ENCODE results near the gene DPPA4.
"Not testable (repeated sequence)": the region's sequence is repeated elsewhere in the genome, so short reads cannot be mapped to it uniquely, and the experiment has no call there.

Gene DPPA4, protein sequence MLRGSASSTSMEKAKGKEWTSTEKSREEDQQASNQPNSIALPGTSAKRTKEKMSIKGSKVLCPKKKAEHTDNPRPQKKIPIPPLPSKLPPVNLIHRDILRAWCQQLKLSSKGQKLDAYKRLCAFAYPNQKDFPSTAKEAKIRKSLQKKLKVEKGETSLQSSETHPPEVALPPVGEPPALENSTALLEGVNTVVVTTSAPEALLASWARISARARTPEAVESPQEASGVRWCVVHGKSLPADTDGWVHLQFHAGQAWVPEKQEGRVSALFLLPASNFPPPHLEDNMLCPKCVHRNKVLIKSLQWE

DNA sequence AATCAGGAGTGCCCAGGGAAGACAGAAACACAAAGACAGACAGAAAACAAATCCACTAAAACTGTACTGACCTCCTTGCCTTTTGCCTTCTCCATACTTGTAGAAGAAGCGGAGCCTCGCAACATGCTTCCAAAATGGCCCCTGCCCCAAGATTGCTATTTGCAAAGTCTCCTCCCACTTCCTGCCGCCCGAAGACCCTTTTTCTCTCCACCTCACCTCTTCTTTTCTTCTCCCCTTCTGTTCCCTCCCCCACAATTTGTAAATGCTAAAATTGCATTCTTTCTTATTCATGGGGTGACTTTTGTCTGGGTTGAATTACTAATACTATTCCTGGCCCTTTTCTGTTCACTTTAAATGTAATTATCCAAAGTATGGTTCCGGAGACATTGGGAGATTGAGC is at the start of gene DPPA4:
Gene DPPA4, minus strand, starts transcription at position 154 of the 400 bp plus-strand sequence. Its CDS starts 29 bp downstream, at position 125.
- DNase-seq: no peak

DNA sequence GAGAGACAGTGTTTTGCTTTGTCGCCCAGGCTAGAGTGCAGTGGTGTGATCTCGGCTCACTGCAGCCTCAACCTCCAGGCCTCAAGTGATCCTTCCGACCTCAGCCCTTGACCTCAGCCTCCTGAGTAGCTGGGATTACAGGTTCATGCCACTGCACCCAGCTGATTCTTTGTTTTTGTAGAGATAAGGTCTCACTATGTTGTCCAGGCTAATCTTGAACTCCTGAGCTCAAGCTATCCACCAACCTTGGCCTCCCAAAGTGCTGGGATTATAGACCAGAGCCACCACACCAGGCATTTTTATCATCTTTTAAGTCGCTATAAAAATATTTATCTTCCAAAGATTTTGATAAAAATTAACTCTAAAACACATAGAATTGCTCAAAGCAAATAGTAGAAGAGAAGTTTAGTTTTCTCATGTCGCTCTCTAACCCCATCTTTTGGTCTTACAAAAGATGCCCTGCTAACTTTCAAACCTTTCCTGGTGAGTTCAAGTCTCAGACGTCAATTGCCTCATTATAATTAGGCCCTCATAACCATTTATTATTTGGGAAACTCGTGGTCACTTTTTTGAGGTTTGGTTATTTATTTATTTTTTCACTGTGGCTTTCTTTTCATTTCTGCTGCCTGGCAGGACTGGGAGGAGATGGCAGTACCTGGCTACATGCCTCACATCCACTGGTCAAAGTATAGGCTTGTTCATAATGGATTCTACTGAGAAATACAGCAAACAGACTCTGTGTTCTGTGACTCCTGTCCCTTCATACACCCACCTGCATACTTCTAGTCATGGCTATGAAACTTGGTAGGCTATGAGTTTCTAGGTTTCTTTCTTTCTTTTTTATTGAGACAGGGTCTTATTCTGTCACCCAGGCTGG is 48.3 kb upstream of the DPPA4 start:
- no peak for DNase-seq

DNA sequence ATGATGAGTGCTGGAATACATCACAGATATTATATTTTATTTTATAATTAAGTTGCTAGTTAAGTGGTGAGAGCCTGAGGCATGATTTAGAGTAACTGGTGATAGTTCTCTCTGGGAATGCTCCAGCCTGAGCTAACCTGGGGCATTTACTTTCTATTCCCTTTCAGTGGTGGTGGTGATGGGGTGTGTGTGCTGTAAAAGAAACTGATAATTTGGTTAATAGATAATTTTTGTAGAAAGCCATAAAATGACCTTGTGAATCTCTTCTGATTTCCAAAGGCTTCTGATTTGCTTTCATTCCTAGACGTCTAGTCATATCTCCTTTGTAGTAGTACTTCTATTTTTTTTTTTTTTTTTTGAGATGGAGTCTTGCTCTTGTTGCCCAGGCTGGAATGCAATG is 46.8 kb upstream of the DPPA4 start:
- DNase-seq: no peak

DNA sequence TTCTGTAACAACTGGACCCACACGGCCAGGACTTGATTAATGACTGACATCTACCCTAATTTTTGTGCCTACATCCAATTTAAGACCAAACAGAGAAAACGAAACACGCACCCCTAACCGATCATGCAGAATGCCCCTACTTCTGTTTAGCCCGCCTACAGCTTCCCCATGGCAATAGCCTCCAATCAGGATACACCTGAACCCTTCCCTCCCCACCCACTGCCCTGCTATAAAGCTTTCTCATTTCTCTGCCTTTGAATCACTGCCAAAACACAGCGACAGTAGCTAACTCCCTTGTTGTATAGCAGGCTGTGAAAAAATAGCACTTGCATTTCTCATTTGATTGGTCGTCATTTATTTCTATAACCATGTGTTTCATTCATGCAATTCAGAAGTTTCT is 45.2 kb upstream of the DPPA4 start:
- no peak for DNase-seq

DNA sequence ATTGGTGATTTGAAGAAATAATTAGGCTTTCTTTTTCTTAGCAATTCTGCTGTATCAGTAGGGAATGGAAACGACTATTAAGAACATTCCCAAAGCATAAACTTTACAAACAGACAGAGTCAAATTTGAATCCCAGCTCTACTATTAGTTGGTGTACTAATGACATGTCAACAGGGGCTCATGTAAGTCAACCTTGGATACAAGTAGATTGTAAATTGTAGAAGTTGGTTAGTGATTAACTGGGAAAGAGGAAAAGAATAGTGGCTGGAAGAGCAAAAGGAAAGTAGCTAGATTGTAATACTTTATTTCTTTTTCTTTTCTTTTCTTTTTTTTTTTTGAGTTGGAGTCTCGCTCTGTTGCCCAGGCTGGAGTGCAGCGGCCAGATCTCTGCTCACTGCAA is 38.6 kb upstream of the DPPA4 start:
- no peak for DNase-seq

GRCh38 chr3:109374434-109374833 is 37.1 kb upstream of the DPPA4 start:
- not testable (repeated sequence) for DNase-seq

GRCh38 chr3:109373933-109374332 is 36.6 kb upstream of the DPPA4 start:
- no peak for DNase-seq

- no peak for DNase-seq
Measured at GRCh38 chr3:109372639-109373038, 35.3 kb upstream of the DPPA4 start.

GRCh38 chr3:109369510-109369909 is 32.2 kb upstream of the DPPA4 start:
- no peak for DNase-seq

DNA sequence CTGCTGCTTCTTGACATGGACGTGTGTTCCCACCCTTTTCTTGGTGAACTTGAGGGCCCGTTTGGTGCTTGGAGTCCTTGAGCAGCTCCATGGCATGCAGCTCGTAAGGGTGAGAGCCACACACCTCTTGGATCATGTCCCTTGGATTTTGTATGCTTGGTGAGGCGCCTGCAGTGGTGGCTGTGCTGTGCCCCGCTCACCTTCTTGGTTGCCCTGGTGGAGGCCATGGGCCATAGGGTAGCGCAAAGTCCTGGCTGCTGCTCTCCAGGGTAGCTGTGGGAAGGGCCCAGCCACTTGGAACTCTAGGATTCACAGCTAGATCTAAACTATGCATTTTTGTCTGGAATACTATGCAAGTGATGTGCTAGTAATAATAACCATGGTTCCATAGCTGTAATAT is 26.7 kb upstream of the DPPA4 start:
- DNase-seq: no peak

GRCh38 chr3:109363634-109364033 is 26.3 kb upstream of the DPPA4 start:
- DNase-seq: no peak

GRCh38 chr3:109362823-109363222 is 25.5 kb upstream of the DPPA4 start:
- DNase-seq: no peak

DNA sequence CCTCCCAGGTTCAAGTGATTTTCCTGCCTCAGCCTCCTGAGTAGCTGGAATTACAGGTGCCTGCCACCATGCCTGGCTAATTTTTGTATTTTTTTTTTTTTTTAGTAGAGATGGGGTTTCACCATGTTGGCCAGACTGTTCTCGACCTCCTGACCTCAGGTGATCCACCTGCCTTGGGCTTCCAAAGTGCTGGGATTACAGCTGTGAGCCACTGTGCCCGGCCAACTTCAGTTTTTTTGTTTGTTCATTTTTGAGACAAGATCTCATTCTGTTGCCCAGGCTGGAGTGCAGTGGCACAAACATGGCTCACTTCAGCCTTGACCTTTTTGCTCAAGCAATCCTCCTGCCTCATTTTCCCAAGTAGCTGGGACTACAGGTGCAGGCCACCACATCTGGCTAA is 21.5 kb upstream of the DPPA4 start:
- not testable (repeated sequence) for DNase-seq

DNA sequence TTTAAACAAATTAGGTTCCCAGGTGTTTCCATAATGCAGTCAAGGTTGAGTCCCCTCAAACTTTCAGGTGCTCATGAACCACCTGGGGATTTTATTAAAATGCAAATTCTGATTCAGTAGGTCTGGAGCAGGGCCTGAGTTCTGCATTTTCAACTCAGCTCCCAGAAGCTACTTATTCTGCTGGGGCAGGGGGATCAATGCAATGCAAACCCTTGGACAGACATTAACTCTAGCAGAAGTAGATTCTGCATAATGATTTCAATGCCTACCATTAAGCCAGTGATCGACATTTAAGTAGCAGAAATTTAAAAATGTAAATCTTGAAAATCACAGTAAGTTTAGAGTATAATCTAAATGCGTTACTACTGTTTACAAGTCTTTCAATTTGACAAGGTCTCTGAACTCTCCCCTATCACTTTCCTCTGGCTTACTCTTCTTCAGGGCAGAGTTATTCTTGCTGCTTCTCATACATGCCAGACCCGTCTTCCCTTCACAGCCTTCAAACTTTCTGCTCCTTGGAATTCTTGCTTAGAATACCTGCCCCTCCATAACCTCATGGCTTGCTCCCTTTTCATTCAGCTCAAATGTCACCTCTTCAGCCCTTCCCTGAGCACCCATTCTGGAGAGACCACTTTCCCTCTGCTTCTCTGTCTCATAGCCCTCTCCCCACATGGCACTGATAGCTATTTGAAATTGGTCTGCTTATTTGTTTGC is 19.3 kb upstream of the DPPA4 start:
- DNase-seq: no peak

- no peak for DNase-seq
Measured at GRCh38 chr3:109355625-109356441, 18.5 kb upstream of the DPPA4 start.

GRCh38 chr3:109353057-109353456 is 15.7 kb upstream of the DPPA4 start:
- DNase-seq: no peak

- DNase-seq: no peak
Measured at GRCh38 chr3:109351231-109351630, 13.9 kb upstream of the DPPA4 start.

- DNase-seq: no peak
Measured at GRCh38 chr3:109346770-109347295, 9.5 kb upstream of the DPPA4 start.

DNA sequence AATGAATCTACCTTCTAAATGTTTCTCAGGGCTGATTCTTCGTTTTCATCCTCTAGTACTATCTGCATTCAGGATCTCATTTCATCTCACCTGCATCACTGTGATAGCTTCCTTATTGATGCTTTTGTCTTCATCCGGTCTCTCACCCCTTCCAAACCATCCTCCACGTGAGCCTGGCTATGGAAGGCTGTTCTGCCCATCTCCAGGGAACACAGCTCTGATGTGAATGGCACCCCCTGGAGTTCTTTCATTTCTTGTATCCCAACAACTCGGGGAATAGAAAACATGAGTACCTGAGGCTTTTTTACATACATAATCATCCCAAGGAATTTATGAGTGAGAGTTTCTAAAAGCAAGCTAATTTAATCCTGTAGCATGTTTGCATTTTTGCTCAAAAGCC is 8.8 kb upstream of the DPPA4 start:
- DNase-seq: no peak

DNA sequence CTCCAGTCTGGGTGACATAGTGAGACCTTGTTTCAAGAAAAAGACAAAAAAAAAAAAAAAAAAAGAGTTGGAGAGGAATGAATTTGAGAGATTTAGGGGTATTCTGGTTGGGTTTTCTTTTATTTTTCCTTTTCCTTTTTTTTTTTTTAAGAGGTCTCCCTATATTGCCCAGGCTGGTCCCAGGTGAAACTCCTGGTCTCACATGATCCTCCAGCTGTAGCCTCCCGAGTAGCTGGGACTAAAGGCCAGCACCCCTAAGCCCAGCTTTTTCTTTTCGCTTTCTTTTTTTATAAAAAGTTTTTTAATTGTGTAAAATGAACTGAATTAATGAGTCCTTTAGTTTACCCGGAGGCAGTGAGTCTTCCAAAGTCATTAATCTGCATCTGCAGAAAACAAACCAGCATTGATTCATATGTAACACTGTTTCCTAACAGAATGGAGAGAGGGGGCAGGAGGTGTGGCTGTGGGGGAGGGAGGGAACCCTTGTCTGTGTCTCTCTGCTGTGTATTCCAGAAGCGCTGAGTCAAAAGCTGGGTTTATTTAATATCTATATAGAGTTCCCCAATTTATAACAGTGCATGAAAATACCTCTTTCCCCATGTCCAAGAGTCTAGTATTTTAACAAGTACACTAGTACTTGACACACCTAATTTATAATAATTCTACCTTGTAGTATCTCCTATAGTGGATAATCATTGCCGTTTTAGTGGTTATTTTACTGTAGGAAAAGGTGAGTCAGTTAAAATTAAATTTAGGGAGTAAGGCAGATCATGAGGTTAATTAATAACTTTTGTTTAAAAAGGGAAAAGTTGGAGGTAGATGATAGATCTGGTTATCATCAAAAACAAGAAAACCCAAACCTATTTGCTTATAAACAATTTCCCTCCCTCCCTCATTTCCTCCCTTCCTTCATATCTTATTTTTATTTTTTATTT is 2.6 kb upstream of the DPPA4 start:
- no peak for DNase-seq

DNA sequence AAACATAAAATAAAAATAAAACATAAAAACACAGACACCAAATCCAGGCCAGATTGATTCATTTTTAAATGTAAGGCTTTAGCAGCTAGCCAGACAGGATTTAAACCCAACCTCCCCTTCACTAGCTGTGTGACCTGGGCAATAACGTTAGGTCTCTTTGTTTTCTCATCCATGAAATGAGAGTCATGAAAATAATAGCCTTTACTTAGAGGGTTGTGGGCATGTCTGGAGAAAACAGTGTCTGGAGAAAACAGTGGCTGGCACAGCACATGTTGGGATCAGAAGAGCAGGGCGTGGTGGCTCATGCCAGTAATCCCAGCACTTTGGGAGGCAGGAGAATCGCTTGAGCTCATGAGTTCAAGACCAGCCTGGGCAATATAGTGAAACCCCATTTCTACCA is 1.9 kb upstream of the DPPA4 start:
- DNase-seq: no peak

Measured in stimulated activated CD4-positive, alpha-beta T cell treated with anti-CD3 and anti-CD28 coated beads, Interleukin-1b, Interleukin-23, amount 100 ng/mL, for 48 hours (primary cell).